ENCODE data around the gene G3BP2. TPM values are rescaled to one million over a fixed set of nuclear protein-coding genes. Genes with fewer than 3 reads are reported as not detected.

The G3BP2 gene
- total and polyA plus RNA-seq, 2 experiments from 2014 or later: 103 to 411 TPM

DNA sequence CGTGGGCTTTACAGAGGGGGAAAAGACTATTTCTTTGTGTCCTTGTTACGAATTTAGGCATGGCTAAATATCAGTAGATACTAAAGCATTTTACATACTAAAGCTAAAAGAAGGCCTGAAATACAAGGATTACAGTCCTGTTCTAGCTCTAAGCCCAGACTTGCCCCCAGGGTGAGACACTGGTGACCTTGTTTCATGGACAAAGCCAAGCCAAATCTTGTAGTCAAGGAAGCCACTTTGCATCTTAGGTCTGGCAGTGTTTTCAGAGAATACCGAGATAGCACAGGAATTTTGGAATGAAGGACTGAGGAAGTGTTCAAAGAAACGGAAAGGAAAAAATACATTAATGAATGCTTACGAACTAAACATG, 733 bp upstream of the G3BP2 start (continued):
- TF ChIP-seq, protein P1, sequence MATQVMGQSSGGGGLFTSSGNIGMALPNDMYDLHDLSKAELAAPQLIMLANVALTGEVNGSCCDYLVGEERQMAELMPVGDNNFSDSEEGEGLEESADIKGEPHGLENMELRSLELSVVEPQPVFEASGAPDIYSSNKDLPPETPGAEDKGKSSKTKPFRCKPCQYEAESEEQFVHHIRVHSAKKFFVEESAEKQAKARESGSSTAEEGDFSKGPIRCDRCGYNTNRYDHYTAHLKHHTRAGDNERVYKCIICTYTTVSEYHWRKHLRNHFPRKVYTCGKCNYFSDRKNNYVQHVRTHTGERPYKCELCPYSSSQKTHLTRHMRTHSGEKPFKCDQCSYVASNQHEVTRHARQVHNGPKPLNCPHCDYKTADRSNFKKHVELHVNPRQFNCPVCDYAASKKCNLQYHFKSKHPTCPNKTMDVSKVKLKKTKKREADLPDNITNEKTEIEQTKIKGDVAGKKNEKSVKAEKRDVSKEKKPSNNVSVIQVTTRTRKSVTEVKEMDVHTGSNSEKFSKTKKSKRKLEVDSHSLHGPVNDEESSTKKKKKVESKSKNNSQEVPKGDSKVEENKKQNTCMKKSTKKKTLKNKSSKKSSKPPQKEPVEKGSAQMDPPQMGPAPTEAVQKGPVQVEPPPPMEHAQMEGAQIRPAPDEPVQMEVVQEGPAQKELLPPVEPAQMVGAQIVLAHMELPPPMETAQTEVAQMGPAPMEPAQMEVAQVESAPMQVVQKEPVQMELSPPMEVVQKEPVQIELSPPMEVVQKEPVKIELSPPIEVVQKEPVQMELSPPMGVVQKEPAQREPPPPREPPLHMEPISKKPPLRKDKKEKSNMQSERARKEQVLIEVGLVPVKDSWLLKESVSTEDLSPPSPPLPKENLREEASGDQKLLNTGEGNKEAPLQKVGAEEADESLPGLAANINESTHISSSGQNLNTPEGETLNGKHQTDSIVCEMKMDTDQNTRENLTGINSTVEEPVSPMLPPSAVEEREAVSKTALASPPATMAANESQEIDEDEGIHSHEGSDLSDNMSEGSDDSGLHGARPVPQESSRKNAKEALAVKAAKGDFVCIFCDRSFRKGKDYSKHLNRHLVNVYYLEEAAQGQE (IDR thresholded peaks at IDR 0.05; ENCODE audit: unreplicated experiment): no peak
- TF ChIP-seq ZNF331 (CRISPR knock-in tag; IDR thresholded peaks at IDR 0.05; ENCODE audit: low read depth) (no peak), CREB1 (CRISPR knock-in tag; IDR thresholded peaks at IDR 0.05; ENCODE audit: low read depth) (no peak)

GRCh38 chr4:75672461-75673026, 667 bp downstream of the G3BP2 start:
- Histone ChIP-seq H4K20me1 (replicated peaks; ENCODE audit: insufficient read depth) (peaks cover 44% of the 10 kb centered on the region), H3K4me1 (ENCODE audit: insufficient read depth) (peaks cover 60% of the 10 kb centered on the region), H3K27ac (ENCODE audit: low read depth) (peak overlapping the region; percentile 95), H3K27me3 (ENCODE audit: insufficient read depth) (no peaks in the 10 kb centered on the region), H3K4me2 (peak overlapping the region; percentile 97), H2AFZ (no peak overlapping the region), H3F3A (replicated peaks; ENCODE audit: low read depth) (peaks cover 9% of the 10 kb centered on the region; the same call in 1 of the 2 replicates), H3K9me2 (ENCODE audit: insufficient read depth) (no peaks in the 10 kb centered on the region), H3K79me2 (replicated peaks; ENCODE audit: insufficient read depth) (peaks cover 85% of the 10 kb centered on the region), H3K4me3 (peak overlapping the region; percentile 95), H3K36me3 (ENCODE audit: insufficient read depth) (no peaks in the 10 kb centered on the region)
- peaks cover 22% of the 10 kb centered on the region for H3K27me3 Mint-ChIP-seq (ENCODE audit: insufficient read depth, low read depth, poor library complexity)
- peak overlapping the region; percentile 97 for H3K27ac Mint-ChIP-seq
- ATAC-seq (peak; percentile 9), DNase-seq (ENCODE audit: low spot score) (peak; percentile 67)
- peaks cover 3% of the 10 kb centered on the region; the same call in 2 of the 3 replicates for H3K36me3 Mint-ChIP-seq (ENCODE audit: low read depth)
- H3K9me3 Mint-ChIP-seq: no peaks in the 10 kb centered on the region; the same call in 1 of the 3 replicates
- H3K4me3 Mint-ChIP-seq: peak overlapping the region; percentile 92
- H3K4me1 Mint-ChIP-seq: peaks cover 58% of the 10 kb centered on the region
- TF ChIP-seq, protein P2, sequence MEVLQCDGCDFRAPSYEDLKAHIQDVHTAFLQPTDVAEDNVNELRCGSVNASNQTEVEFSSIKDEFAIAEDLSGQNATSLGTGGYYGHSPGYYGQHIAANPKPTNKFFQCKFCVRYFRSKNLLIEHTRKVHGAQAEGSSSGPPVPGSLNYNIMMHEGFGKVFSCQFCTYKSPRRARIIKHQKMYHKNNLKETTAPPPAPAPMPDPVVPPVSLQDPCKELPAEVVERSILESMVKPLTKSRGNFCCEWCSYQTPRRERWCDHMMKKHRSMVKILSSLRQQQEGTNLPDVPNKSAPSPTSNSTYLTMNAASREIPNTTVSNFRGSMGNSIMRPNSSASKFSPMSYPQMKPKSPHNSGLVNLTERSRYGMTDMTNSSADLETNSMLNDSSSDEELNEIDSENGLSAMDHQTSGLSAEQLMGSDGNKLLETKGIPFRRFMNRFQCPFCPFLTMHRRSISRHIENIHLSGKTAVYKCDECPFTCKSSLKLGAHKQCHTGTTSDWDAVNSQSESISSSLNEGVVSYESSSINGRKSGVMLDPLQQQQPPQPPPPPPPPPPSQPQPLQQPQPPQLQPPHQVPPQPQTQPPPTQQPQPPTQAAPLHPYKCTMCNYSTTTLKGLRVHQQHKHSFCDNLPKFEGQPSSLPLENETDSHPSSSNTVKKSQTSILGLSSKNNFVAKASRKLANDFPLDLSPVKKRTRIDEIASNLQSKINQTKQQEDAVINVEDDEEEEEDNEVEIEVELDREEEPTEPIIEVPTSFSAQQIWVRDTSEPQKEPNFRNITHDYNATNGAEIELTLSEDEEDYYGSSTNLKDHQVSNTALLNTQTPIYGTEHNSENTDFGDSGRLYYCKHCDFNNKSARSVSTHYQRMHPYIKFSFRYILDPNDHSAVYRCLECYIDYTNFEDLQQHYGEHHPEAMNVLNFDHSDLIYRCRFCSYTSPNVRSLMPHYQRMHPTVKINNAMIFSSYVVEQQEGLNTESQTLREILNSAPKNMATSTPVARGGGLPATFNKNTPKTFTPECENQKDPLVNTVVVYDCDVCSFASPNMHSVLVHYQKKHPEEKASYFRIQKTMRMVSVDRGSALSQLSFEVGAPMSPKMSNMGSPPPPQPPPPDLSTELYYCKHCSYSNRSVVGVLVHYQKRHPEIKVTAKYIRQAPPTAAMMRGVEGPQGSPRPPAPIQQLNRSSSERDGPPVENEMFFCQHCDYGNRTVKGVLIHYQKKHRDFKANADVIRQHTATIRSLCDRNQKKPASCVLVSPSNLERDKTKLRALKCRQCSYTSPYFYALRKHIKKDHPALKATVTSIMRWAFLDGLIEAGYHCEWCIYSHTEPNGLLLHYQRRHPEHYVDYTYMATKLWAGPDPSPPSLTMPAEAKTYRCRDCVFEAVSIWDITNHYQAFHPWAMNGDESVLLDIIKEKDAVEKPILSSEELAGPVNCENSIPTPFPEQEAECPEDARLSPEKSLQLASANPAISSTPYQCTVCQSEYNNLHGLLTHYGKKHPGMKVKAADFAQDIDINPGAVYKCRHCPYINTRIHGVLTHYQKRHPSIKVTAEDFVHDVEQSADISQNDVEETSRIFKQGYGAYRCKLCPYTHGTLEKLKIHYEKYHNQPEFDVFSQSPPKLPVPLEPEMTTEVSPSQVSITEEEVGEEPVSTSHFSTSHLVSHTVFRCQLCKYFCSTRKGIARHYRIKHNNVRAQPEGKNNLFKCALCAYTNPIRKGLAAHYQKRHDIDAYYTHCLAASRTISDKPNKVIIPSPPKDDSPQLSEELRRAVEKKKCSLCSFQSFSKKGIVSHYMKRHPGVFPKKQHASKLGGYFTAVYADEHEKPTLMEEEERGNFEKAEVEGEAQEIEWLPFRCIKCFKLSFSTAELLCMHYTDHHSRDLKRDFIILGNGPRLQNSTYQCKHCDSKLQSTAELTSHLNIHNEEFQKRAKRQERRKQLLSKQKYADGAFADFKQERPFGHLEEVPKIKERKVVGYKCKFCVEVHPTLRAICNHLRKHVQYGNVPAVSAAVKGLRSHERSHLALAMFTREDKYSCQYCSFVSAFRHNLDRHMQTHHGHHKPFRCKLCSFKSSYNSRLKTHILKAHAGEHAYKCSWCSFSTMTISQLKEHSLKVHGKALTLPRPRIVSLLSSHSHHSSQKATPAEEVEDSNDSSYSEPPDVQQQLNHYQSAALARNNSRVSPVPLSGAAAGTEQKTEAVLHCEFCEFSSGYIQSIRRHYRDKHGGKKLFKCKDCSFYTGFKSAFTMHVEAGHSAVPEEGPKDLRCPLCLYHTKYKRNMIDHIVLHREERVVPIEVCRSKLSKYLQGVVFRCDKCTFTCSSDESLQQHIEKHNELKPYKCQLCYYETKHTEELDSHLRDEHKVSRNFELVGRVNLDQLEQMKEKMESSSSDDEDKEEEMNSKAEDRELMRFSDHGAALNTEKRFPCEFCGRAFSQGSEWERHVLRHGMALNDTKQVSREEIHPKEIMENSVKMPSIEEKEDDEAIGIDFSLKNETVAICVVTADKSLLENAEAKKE (CRISPR knock-in tag; IDR thresholded peaks at IDR 0.05): no peak
- TF ChIP-seq EZH2phosphoT487 (IDR thresholded peaks at IDR 0.05; ENCODE audit: unreplicated experiment) (no peak), CREB1 (CRISPR knock-in tag; IDR thresholded peaks at IDR 0.05; ENCODE audit: low read depth) (no peak; the same call in 1 of the 2 replicates), POLR2AphosphoS5 (IDR thresholded peaks at IDR 0.05; ENCODE audit: low read depth) (no peak), NANOG (IDR thresholded peaks at IDR 0.05; ENCODE audit: borderline replicate concordance) (no peak), JUNB (IDR thresholded peaks at IDR 0.05; ENCODE audit: unreplicated experiment) (no peak), EZH2 (IDR thresholded peaks at IDR 0.05; ENCODE audit: low read depth, unreplicated experiment) (no peak)
- TF ChIP-seq, protein P1 (IDR thresholded peaks at IDR 0.05; ENCODE audit: unreplicated experiment): no peak
- TF ChIP-seq, protein P3, sequence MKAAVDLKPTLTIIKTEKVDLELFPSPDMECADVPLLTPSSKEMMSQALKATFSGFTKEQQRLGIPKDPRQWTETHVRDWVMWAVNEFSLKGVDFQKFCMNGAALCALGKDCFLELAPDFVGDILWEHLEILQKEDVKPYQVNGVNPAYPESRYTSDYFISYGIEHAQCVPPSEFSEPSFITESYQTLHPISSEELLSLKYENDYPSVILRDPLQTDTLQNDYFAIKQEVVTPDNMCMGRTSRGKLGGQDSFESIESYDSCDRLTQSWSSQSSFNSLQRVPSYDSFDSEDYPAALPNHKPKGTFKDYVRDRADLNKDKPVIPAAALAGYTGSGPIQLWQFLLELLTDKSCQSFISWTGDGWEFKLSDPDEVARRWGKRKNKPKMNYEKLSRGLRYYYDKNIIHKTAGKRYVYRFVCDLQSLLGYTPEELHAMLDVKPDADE (IDR thresholded peaks at IDR 0.05): no peak
